SH-SY5Y (cell line): Measurements from ENCODE around the gene HNRNPDL.

Source experiments
- GATA2 ChIP-seq: IDR thresholded peaks from 2 replicates; pipeline ENCODE4 v1.6.1; 2011; ENCODE audit warnings: mild to moderate bottlenecking, low read depth, low read length
- GATA3 ChIP-seq: IDR thresholded peaks from 2 replicates; pipeline ENCODE4 v1.6.1; 2011; ENCODE audit warnings: low read depth, mild to moderate bottlenecking, low read length, moderate library complexity

DNA sequence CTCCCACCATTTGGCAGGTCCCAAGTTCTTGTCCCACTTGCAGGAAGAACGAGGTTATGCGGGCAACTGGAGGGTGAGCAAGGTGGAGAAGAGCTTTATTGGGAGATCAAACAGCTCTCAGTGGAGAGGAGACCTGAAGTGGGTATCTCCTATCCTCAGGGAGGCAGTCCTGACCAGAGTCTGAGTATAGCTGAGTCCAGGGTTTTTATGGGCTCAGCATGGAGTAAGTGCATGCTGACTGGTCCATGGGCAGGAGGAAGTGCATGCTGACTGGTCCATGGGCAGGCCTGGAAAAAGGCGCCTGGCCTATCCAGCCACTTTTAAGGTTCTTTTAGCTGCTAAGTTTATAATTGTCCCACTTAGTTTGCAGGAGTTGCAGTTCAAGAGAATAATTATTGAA lies 49.0 kb downstream of the HNRNPDL start:
- TF ChIP-seq GATA2 (no peak), GATA3 (no peak)
